Measurements from ENCODE around the gene SRGAP2C.
"Not testable (repeated sequence)": the region's sequence is repeated elsewhere in the genome, so short reads cannot be mapped to it uniquely, and the experiment has no call there.

The SRGAP2C gene

DNA sequence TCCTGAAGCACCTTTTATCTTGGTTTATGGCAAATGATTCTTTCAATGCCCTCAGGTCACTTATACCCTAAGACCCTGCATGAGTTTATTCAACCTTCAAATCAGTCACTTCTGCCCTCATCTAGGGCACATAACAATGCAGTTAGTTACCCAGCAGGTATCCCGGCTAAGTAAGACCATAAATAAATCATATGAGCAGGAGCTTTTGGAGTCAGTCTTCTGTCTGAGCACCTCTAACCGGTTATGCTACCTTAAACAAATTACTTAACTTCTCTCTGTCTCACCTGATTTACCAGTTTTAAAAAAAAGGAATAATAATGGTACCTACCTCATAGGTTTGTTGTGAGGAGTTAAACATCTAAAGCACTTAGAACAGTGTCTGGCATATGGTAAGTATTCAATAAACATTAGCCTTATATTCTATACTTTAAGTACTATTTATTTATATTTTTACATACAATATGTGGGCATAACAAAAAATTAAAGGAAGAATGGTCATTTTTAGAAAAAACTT is 17.5 kb upstream of the SRGAP2C start:
- CTCF ChIA-PET; DNase-seq (ENCODE audit: low read depth, low spot score); POLR2A ChIA-PET; H3K4me3 ChIP-seq (ENCODE audit: low read depth, low read length): not testable (repeated sequence)

DNA sequence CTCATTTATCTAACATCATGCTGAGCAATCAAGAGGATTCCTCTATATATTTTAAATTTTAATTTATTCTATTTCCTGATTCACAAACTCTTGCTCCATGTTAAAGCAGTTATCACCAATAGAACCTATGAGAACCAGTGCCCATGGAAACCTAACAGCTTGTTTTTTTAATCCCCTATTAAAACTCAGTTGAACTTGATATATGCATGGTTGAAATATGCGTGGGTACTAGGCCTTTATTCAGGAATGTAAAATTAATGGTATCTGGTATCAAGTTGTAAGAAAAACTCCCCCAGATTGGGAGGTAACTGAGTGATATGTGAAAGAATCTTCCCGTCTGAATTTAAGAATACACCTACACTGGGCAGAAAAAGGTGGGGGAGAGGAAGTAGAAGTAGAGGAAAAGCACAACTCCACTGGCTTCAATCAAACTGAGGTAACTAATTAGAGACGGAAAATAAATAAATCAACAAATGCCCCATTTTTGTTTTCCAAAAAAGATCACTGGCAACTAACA is 16.6 kb upstream of the SRGAP2C start:
- H3K4me3 ChIP-seq (ENCODE audit: low read depth, low read length); POLR2A ChIA-PET; CTCF ChIA-PET; DNase-seq (ENCODE audit: low read depth, low spot score): not testable (repeated sequence)

DNA sequence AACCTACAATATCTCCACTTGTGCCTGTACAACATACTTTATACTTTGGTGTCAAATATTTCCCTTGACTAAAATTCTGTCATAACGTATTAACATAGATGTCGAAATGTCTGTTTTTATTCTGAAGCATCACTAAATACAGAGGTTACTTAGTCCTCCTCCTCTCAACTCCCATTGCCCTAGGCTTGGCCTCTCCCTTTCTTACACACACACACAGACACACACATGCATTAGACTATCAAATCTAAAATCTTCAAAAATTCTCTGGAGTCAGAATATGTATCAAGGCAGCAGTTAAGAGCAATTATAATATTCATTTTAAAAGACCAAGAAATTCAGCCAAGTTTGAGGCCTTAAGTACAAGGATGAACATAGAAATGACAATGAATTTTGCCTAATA is 8.1 kb upstream of the SRGAP2C start:
- H3K4me3 ChIP-seq (ENCODE audit: low read depth, low read length); CTCF ChIA-PET; POLR2A ChIA-PET; DNase-seq (ENCODE audit: low read depth, low spot score): not testable (repeated sequence)

DNA sequence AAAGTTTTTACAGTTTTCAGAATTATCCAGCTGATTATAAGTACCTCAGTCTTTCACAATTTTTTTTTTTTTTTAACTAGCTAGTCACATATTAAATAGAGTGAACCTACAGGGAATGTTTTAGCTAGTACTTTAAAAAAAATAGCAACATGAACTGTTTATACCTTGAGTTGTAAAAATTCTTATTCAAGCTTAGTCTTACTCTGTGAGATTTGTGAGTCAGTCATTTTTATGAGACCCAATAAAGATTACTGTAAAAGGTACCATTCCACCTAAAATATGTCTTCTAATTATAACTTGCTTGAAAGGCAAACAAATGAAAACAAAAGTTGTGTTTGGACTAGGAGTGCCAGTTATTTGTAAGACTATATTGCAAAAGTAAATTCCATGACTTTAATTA is 6.6 kb upstream of the SRGAP2C start:
- DNase-seq (ENCODE audit: low read depth, low spot score); POLR2A ChIA-PET; CTCF ChIA-PET; H3K4me3 ChIP-seq (ENCODE audit: low read depth, low read length): not testable (repeated sequence)

DNA sequence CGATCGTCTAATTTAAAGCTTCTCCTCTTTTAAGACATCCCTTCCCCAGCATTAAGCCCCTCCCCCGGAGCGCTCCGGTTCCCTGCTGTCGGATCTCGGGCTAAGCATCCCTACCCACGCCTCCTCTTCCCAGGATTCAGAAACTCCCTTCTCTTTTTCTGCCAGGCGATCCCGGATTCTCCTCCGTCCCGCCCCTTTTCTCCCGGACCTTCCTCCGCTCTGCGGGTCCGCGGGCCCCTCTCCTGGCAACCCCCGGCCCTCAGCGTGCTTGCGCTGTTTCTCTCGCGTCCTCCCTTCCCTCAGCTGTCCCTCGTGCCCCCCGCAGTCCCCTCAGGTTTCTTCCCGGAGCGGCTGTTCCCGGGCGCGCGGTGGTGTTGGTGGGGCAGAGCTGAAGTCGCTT is 908 bp upstream of the SRGAP2C start:
- POLR2A ChIA-PET; CTCF ChIA-PET; DNase-seq (ENCODE audit: low read depth, low spot score): not testable (repeated sequence)
- peak overlapping the region; percentile 55 for H3K4me3 ChIP-seq (ENCODE audit: low read depth, low read length)

DNA sequence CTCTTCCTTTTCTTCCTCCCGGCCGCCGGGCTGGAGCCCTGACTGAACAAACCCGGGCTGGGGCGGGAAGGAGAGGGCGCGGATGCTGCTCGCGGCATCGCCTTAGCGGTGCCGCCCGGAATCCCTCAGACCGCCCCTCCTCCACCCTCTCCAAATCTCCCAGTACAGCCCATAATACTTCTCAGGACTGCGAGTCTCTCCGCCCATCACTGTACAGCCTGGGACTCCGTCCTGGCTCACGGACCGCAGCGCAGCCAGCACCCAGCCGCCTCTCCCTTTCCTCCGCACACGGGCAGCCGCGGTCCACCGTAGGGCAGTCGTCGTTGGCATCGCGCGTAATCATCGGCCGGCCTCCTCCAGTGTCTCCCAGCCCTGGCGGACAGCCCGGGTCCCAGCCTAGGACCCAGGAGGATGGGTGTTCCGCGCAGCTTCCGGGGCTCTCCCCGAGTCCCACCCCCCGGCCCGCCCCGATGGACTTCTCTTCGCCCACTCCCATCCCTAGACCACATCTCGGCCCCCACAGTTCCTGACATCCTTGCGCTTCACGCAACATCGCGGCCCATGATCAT is 449 bp downstream of the SRGAP2C start:
- peak overlapping the region; percentile 51 for H3K4me3 ChIP-seq (ENCODE audit: low read depth, low read length)
- POLR2A ChIA-PET; CTCF ChIA-PET; DNase-seq (ENCODE audit: low read depth, low spot score): not testable (repeated sequence)

DNA sequence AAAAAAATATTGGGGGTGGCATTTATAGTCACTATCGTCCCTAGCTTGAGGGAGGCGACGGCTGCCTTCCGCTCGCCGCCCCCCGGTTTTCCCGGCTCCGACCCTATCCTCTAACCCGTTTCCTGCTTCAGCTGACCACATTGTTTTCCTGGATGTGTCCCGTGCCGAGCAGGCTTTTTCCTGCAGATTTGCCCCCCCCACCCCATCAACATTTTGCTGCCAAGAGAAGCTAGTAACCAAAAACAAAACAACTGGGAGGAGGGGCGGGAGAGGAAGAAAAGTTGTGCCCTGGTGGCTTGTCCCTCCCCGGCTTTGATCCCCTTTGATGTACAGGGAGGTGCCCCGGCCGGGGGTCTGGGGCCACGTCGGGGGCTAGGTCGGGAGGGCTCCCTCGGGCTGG is 1.4 kb downstream of the SRGAP2C start:
- DNase-seq (ENCODE audit: low read depth, low spot score); POLR2A ChIA-PET; H3K4me3 ChIP-seq (ENCODE audit: low read depth, low read length); CTCF ChIA-PET: not testable (repeated sequence)

DNA sequence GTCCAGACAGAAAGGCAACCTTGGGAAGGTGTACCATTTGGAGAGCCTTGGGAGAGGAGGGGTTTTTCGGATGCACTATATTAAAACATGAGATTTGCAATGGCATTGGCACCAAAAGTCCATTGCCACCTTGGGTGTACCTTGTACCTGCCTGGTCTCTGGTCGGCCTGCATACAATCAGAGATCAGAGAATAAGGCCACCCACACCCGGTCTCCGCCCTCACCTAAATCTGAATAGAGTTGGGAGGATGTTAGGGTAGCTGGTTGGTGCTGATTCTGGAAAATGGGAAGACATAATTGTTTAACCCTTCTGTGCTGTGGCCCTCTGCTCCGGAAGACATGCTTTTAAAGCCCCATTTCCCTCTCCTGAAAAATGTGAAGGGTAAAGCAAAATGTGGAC is 3.1 kb downstream of the SRGAP2C start:
- POLR2A ChIA-PET; DNase-seq (ENCODE audit: low read depth, low spot score); CTCF ChIA-PET: not testable (repeated sequence)
- H3K4me3 ChIP-seq (ENCODE audit: low read depth, low read length), result peak overlapping the region; percentile 30

DNA sequence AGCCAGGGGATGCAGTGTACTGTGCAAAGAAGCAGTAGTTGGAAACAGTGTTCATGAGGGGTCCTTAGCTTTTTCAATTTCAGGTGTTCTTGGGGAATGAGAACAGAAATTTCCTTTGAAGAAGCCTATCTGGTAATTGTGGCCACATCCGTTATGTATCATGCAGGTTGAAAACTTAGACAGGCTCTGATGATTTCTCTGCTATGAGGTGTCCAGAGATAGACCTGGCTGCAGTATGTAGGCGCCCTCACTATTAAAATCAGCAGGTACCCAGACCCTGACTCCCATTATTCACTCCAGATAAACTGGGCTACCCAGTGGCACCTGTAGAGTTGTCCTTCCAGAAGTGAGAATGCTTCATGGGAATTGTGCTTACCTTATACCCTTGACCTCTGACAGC is 7.7 kb downstream of the SRGAP2C start:
- CTCF ChIA-PET; H3K4me3 ChIP-seq (ENCODE audit: low read depth, low read length); DNase-seq (ENCODE audit: low read depth, low spot score); POLR2A ChIA-PET: not testable (repeated sequence)

DNA sequence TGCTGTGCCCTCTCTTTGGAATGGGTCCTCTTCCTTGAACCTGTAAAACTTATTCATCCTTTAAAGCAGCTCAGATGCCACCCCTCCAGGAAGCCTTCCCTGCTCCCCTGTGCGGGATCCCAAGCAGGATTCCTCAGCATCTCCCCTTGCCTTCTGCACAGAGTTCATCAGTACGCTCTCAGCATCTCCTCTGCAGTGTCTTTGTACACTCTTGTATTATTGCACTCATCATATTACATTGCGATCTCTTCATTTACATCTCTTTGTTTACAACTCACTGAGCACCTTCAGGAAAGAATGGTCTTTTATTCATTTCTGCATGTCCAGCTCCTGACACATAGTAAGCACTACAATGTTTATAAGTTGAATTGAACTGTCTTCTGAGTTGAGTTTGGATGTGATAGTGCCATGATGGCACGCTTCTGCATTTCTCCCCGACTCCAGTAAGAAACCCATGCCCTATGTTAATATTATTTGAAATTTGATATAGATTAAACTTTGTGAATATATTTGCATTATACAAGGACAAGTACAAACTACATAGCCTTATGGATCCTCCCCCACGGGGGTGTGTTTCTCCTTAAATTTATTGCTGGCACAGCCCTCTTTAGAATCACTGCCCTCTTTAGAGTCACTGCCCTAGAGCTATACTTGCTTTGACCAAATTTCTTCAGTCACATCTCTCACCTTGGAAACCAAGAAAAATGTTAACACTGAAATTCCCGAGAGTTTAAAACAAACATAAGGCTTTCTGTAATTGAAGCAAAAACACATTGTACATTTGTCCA is 12.5 kb downstream of the SRGAP2C start:
- POLR2A ChIA-PET; H3K4me3 ChIP-seq (ENCODE audit: low read depth, low read length); DNase-seq (ENCODE audit: low read depth, low spot score); CTCF ChIA-PET: not testable (repeated sequence)

DNA sequence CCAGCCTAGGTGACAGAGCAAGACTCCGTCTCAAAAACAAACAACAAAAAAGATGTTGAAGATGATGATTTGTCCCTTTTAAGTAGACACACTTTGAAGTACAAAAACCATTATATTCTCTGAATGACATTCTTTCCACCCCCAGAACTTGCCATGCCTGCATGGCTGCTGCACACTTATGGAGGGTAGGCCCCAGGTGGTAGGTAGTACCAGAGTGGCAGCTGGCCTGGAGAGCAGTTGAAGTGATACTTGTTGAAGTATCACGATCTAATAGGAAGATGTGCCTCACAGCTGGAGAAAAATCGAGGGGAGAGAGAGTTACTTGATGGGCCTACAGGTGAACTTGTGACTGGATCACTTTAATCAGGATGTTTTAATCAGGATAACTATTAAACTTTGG is 15.0 kb downstream of the SRGAP2C start:
- POLR2A ChIA-PET, result not testable (repeated sequence)

DNA sequence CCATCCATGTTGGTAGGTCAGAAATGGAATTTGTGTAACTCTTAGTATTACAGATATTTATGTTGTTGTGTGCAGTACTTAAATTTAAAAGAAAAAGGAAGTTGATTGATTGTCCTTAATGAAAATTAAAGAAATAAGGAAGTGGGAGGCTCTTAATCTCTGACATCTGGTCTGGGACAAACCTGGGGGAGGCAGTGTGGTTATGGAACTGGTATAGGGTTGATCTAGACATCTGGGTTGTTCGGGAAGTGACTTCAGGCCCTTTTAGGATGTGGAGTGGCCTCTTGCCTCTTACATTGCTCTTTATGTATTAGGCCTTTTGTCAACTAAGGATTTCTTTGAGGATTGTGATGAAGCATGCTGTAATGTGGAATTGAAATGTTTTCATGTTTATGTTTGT is 15.5 kb downstream of the SRGAP2C start:
- CTCF ChIA-PET, result not testable (repeated sequence)

More for the DNA sequence above, 15.0 kb downstream of the SRGAP2C start:
- CTCF ChIA-PET; DNase-seq (ENCODE audit: low read depth, low spot score); H3K4me3 ChIP-seq (ENCODE audit: low read depth, low read length): not testable (repeated sequence)

DNA sequence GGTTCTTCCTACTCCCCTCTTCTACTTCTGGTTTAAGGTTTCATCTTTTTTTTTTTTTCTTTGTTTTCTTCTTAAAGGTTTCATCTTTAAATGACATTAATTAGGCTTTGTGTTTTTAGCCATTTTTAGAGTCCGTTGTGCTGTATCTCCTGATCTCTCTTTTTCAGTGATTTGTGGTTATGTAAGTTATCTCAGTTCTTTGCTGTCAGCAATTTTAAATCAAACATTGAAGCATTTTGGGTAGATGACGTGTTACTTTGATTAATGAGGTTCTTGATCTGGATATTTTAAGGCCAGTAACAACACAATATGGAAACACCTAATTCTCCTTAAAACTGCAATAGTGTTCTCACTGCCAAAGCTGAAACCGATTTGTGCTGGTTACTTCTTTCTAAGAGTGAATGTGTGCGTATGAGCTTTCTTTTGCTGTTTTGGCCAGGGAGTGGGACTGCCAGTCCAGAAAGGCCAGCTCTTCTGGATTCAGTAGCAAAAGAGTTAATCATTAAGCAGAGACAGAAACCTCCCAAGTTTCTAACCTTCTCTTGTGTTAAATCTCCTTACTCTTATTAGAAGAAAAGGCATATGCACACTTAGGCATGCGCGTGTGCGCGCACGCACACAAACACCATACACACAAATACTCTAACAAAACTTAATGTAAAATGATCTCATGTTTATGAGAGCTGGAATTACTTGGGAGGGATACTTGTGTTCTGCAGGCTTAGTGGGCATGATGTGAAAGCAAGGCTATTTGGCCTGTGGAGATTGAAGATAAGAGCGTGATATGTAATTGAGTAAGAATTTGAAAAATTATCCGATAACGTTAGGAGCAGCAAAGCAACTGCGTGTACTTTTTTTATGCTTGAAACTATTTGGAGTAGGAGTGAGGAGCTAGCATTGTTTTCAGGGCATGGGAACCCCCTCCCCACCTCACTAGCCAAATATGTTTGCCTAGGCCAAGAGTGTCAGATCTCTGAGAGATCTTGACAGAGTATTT is 16.5 kb downstream of the SRGAP2C start:
- DNase-seq (ENCODE audit: low read depth, low spot score); CTCF ChIA-PET; H3K4me3 ChIP-seq (ENCODE audit: low read depth, low read length); POLR2A ChIA-PET: not testable (repeated sequence)

More for the DNA sequence above, 15.5 kb downstream of the SRGAP2C start:
- H3K4me3 ChIP-seq (ENCODE audit: low read depth, low read length); DNase-seq (ENCODE audit: low read depth, low spot score); POLR2A ChIA-PET: not testable (repeated sequence)

DNA sequence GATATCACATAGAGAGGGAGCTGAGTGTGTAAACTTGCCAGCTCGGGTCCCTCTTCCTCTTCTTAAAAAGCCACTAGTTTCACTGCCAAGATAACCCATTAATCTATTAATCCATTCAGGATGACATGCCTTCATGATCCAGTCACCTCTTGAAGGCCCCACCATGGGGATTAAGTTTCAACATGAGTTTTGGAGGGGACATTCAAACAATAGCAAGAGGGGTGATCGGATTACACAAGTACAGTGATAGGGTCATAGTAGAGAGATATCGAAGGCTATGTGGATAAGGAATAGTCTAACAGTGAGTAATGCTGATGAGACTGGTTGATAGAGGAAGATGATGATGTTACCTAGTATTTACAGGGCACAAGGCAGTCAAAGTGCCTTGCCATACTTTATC is 18.2 kb downstream of the SRGAP2C start:
- CTCF ChIA-PET; POLR2A ChIA-PET; DNase-seq (ENCODE audit: low read depth, low spot score); H3K4me3 ChIP-seq (ENCODE audit: low read depth, low read length): not testable (repeated sequence)

DNA sequence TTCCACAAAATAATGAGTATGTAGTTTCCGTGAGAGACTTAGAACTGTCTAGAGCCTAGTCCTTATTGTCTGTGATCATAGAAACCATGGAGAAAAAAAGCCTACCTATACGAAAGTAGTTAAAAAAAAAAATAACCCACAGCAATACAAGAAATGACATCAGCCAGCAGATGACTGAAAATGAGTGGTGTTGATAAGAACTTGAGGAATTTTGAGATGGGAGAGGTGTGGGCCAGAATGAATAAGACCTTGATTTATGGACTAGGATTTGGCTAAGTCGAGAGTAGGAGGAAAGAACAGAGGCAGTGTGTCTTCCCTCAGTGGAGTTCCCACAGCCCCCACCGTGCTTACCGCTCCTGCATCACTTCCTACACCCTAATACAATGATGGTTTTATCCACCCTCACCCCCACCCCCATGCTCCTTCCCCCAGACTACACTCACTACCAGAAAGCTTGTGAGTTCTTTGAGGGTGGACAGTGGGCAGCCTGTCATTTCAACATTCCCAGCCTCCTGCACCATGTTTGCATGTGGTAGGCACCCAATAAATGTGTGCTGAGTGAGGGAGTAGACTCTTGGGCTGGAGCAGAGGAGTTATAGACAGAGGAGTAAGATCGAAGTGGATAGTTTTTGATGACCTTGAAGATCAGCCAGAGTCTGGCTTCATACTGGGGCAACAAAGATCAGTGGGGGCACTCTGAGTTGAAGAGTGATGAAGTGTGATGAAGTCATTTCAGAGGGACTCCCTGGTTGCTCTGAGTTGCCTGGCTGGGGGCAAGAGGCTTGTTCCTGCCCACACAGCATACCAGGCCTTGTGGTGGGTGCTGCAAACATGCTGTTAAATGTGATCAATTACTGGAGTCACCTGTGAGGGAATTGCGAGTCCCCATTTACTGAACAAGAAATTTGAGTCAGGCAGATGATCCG is 21.3 kb downstream of the SRGAP2C start:
- POLR2A ChIA-PET; CTCF ChIA-PET; DNase-seq (ENCODE audit: low read depth, low spot score); H3K4me3 ChIP-seq (ENCODE audit: low read depth, low read length): not testable (repeated sequence)

DNA sequence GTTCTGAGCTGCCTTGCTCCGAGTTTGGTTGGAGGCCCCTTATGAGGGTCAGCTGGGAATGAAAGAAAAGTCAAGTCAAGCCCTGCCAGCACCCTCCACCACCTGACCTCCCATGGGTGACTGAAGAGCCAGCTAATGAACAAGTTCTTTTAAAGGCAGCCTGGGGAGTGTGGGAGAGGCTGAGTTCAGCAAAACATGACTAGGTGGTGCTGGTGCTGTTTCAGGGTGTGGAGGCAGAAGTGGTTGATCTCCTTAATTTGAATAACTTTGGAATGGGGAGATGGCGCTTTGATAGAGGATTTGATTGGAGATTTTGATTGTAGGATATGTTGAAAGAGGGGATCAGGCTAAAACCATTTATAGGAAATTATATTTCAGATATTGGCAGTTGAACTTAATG is 22.6 kb downstream of the SRGAP2C start:
- DNase-seq (ENCODE audit: low read depth, low spot score); POLR2A ChIA-PET; CTCF ChIA-PET; H3K4me3 ChIP-seq (ENCODE audit: low read depth, low read length): not testable (repeated sequence)
